Fibroblast of villous mesenchyme (primary cell): ENCODE measurements around the gene HTR2B. TPM values are rescaled to one million over a fixed set of nuclear protein-coding genes. Genes with fewer than 3 reads are reported as not detected.

Experiments
- DNase-seq: peaks from one replicate; pipeline ENCODE4 v3.0.0-alpha.2; 2010; ENCODE audit warnings: low read depth
- H3K4me3 ChIP-seq: 2 replicates; pipeline ENCODE4 v1.5.1; 2011; ENCODE audit warnings: low read depth, mild to moderate bottlenecking, low read length
- total RNA-seq: library from RNA; depleted of rRNA; stranded (reverse); fragments of >200 nt; gene quantifications from 2 replicates; pipeline ENCODE4 v1.2.3, GENCODE V29; 2012
- TF ChIP-seq, protein P1 (sequence below): IDR thresholded peaks from 2 replicates; pipeline ENCODE4 v1.5.1; 2012; ENCODE audit warnings: low read depth, mild to moderate bottlenecking, low read length; ENCODE audit not compliant: insufficient read depth

HTR2B gene
- total RNA-seq, 1 donor: 159 TPM

DNA sequence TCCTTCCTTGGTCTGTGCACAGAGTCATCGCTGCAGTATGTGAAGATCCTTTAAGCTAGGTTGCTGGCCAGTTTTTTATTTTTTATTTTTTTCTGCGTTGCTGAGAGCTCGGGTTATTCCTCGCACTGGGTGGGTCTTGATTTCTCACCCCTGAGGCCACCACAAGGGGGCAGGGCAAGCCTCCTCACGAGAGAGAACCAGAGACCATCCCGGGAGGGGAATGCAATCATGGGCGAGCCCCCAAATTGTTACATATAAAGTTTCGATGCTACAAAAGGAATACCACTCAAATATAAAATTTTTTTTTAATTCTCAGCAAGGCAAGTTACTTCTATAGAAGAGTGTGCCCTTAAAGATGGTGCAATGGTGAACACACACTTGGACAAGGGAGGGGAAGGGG is 24.9 kb downstream of the HTR2B start:
- no peak overlapping the region for H3K4me3 ChIP-seq
- no peak for DNase-seq
- TF ChIP-seq, protein P1, sequence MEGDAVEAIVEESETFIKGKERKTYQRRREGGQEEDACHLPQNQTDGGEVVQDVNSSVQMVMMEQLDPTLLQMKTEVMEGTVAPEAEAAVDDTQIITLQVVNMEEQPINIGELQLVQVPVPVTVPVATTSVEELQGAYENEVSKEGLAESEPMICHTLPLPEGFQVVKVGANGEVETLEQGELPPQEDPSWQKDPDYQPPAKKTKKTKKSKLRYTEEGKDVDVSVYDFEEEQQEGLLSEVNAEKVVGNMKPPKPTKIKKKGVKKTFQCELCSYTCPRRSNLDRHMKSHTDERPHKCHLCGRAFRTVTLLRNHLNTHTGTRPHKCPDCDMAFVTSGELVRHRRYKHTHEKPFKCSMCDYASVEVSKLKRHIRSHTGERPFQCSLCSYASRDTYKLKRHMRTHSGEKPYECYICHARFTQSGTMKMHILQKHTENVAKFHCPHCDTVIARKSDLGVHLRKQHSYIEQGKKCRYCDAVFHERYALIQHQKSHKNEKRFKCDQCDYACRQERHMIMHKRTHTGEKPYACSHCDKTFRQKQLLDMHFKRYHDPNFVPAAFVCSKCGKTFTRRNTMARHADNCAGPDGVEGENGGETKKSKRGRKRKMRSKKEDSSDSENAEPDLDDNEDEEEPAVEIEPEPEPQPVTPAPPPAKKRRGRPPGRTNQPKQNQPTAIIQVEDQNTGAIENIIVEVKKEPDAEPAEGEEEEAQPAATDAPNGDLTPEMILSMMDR: no peak

DNA sequence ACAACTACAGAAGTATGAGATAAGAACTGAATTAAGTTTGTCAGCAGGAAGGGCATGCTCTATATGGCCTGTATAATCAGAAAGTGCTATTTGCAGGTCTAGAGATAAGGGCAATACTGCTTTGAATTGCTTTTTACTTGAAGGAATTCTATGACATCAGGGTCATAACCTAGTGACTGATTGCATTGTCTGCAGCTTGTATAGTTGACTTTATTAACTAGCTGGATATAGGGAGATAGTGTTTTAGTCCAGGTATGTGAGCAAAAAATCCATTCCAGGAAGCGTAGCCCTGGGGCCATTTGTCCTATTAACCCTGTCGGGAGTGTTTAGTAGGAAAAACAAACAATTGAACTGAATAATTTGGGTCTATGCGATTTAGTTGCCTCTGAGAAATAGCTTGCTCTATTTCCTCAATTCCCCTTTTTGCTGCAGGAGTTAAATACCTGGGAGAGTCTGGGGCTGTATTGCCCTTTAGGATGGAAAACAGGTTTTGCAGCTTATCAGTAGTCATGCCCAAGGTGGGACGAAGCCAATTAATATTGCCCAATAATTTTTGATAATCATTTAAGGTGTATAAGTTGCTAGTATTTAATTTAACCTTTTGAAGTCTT is 30.0 kb downstream of the HTR2B start:
- no peak for DNase-seq
- no peak overlapping the region for H3K4me3 ChIP-seq
- TF ChIP-seq, protein P1: no peak

DNA sequence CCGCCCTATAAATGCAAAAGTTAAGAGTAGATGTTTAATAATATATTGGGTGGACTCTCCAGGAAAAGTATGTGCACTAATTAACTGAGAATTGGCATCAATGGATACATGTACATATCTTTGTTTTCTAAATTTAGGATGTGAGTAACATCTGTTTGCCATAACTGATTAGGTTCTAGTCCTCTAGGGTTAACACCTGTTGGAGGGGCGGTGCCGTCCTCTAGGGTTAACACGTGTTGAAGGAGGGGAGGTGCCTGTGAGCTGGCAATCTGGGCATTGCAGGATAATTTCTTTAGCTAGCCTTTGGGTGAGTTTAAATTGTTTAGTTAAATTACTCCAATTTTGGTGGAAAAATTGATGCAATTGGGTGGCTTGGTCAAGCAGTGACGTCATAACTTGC is 30.9 kb downstream of the HTR2B start:
- no peak for DNase-seq
- TF ChIP-seq, protein P1: no peak
- no peak overlapping the region for H3K4me3 ChIP-seq

DNA sequence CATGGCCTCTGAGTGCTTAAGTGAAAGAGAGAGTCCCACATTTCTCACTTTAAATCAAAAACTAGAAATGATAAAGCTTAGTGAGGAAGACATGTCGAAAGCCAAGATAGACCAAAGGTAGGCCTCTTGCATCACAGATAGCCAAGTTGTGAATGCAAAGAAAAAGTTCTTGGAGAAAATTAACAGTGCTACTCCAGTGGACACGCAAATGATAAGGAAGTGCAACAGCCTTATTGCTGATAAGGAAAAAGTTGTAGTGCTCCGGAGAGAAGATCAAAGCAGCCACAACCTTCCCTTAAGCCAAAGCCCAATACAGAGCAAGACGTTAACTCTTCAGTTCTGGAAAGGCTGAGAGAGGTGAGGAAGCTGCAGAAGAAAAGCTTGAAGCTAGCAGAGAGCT is 36.1 kb downstream of the HTR2B start:
- TF ChIP-seq, protein P1: no peak
- H3K4me3 ChIP-seq: no peak overlapping the region
- no peak for DNase-seq

DNA sequence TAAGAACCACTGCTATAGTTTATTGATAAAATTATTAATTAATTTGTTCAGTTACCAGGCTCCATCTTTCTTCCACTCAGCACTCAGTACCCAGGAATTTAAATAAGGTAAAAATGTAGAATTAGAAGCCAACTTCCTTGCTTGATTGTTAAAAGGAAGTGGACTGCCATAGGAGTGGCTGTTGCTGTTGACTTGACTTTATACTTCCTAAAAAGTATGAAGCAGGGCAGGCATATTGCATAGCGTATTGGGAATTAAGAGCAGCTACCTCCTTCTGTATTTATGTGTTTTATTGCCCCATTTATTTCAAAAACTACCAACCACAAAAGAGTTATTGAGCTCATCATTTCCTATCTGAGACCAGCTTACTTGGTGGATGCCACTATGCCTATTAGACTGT is 40.3 kb downstream of the HTR2B start:
- TF ChIP-seq, protein P1: no peak
- no peak overlapping the region for H3K4me3 ChIP-seq
- DNase-seq: no peak

DNA sequence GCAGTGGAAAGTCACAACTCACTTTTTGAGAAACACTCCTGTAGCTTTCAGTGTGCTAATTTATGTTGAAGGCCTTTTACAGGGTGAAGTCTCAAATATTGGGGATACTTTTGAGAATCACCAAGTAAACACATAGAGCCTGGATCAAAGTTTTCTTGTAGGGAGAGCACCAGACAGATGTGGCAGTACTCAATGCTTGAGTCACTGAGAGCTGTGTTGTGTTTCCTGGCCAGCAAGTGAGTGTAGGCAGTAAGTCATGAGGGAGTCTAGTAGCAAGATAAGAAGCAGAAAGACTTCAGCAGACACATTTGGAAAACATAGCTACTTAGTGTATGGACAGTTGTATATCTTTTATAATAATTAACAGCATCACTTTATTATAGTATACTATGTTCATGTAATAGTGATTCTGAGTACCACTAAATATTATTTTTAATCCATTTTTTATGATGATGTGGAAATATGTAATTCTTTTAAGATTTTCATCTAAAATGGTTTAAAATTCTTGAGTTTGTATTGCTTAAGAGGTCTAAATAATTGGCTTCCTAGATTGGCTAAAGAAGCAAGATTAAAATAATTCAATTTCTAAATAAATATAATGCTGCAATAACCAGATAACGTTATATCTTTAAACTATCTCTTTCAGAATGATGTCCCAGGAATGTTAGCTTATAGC is 55.3 kb downstream of the HTR2B start:
- H3K4me3 ChIP-seq: no peak overlapping the region
- TF ChIP-seq, protein P1: no peak
- peak; percentile 66 for DNase-seq
